ENCODE data around the gene NEO1.
A peak's percentile ranks its signal among the peaks of the same experiment; 100 is the strongest.
"Not testable (repeated sequence)": the region's sequence is repeated elsewhere in the genome, so short reads cannot be mapped to it uniquely, and the experiment has no call there.

NEO1 gene

GRCh38 chr15:73268457-73268856 lies 216.2 kb downstream of the NEO1 start:
- no peak for DNase-seq (ENCODE audit: low read depth)

DNA sequence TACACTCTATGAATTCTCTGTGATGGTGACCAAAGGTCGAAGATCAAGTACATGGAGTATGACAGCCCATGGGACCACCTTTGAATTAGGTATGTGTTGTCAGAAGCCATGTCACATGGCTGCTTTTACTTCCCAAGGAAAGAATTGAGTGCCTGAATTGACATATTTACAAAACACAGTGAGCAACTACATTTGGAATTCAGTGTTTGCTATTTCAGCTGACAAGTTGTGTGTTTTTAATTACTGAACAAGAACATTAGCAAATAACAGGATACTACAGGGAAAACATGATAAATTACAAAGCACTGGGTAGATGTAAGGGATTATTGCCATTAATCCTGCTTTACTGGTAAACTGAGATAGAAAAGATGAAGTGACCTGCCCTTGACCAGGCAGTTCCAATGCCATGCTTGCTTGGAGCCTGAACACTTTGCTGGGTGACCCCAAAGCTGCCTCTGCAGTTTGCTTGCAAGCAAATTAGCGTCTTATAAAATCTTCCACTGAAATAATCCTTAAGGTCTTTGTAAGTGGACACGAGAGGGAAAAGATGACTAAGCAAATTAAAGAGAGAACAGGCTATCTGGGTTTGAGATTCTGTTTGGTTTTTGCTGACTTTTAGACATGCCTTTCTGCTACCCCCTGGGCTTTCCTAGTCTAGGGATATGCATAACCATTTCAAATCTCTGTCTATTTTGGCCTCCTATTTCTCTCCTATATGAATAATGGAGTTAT lies 218.3 kb downstream of the NEO1 start:
- no peak for DNase-seq (ENCODE audit: low read depth)

GRCh38 chr15:73273181-73274002 lies 221.1 kb downstream of the NEO1 start:
- DNase-seq (ENCODE audit: low read depth) = peak; percentile 53

- DNase-seq (ENCODE audit: low read depth) = no peak
Observed at GRCh38 chr15:73275862-73276261, 223.6 kb downstream of the NEO1 start.

DNA sequence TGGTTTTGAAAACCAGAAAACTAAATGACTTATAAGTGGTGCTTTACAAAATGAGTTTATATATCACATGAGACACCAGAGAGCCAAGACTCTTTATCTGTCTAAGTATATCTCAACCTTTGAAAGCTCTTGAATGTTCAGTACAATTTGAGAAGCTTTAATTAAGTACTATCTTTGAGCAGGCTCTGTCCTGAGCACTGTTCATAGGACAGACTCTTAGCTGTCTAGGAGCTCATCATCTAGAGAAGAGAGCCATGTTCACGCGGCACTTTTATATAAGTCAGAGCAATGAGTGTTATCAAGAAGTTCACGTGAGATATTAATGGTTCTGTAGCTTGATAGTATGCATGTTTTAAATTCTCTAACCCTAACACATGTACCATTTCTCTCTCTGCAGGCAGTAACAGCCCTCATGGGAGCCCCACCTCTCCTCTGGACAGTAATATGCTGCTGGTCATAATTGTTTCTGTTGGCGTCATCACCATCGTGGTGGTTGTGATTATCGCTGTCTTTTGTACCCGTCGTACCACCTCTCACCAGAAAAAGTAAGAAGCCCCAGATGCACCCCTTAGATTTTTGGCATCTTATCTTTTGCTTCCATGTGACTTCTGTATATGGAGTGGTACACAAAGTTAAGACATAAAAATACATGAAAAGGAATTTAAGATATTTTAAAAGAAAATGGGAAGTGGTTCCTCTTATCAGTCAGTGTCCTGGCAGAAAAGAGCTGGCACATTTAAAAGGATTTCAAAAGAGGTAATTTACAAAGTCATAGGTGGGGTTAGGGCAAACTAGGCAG lies 230.5 kb downstream of the NEO1 start:
- no peak for DNase-seq (ENCODE audit: low read depth)

DNA sequence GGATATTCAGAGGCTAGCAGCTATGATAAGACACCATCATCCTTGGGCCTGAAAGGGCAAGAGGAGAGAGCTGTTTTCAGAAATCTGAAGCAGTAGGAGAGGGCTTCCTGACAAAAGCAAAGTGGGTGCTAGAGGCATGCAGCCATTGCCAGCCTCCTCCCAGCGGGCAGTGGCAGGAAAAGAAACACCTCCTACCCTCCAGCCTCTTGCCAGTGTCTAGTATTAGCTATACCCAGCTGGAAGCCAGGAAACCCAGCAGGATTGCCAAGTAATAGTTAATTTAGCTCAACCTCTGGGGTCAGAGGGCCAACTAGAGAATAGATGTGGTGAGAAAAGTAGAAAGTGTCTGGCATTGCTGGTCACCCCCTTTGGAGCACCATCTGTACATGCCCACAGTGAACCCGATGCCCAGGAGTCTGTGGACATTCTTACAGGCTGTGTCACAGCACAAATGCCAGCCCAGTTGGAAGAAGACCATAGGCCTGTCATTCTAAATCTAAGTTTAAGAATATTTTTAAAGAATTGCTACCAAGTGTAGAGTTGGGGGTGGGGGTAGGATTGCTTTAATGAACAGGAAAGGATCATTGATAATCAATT lies 231.2 kb downstream of the NEO1 start:
- no peak for DNase-seq (ENCODE audit: low read depth)

DNA sequence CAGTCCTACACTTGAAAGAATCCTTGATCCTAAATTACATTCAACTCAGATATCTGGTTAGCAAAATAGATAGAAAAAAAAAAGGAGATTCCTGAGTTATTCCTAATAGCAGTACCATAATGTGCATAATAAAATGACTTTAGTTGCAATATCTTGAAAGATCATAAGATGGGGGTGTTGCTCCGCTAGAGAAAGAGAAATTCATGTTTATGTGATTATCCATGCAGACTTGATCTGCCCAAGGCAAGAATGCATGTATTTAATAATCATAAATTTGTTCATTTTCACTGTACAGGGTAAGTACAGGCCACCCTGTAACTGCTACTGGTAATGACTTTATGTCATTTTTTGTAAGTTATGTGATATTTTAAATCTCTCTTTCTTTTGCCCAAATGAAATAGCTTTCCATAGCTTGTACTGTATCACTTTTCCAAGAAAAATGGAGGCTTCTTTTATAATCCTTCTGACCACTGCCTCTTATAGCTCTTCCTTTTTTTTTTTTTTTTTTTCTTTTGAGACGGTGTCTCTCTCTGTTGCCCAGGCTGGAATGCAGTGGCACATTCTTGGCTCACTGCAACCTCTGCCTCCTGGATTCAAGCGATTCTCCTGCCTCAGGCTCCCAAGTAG lies 231.9 kb downstream of the NEO1 start:
- peak; percentile 13 for DNase-seq (ENCODE audit: low read depth)

GRCh38 chr15:73286311-73286710 lies 234.0 kb downstream of the NEO1 start:
- DNase-seq (ENCODE audit: low read depth) = no peak

- no peak for DNase-seq (ENCODE audit: low read depth)
Observed at GRCh38 chr15:73287019-73287418, 234.8 kb downstream of the NEO1 start.

DNA sequence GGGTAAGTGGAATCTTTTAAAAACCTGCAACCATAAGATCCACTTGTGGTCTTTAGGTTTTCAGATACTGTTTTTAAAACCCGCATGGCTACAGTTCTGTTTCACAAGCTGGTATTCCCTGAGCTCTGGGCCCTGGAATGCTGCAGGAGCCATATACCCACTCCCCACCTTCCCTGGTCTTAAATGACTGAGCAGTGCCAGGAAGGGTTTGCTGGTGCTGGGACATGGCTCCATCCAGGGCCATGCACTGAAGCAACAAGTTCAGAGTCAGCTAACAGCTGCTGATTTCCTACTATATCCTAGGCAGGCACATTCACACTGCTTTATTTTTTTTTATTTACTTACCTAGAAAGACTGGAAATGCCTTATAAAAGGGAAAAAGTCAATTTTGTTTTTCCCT lies 239.2 kb downstream of the NEO1 start:
- DNase-seq (ENCODE audit: low read depth) = no peak

GRCh38 chr15:73293773-73294172 lies 241.5 kb downstream of the NEO1 start:
- DNase-seq (ENCODE audit: low read depth) = no peak

DNA sequence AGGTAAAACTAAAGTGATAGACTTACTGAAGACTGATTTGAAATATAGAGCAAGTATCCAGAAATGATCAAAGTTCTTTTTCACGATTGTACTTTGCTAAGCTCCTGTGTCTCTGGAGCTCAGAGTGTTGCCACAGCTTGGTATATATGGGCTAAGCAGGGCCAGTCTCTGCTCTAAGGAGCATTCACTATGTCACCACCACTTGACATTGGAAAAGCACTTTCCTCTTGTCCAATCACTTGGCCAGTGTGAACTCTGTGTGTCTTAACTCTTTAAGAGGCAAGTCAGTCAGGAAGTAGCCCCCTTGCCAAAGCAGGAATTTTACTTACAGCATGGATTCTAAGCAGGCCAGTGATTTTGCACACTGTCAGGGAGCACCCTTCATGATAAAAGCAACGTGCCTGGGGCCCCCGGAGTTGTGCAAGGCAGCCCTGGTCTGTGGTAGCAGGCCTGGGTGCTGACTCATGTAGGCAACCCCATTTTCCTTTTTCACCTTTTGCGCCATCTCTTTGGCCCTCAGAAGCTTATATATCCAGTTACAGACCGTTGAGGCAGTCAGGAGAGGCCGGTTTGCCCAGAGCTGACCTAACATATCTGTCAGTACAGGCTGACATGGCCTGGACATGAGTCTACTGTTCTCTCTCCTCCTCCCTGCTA lies 243.5 kb downstream of the NEO1 start:
- no peak for DNase-seq (ENCODE audit: low read depth)

DNA sequence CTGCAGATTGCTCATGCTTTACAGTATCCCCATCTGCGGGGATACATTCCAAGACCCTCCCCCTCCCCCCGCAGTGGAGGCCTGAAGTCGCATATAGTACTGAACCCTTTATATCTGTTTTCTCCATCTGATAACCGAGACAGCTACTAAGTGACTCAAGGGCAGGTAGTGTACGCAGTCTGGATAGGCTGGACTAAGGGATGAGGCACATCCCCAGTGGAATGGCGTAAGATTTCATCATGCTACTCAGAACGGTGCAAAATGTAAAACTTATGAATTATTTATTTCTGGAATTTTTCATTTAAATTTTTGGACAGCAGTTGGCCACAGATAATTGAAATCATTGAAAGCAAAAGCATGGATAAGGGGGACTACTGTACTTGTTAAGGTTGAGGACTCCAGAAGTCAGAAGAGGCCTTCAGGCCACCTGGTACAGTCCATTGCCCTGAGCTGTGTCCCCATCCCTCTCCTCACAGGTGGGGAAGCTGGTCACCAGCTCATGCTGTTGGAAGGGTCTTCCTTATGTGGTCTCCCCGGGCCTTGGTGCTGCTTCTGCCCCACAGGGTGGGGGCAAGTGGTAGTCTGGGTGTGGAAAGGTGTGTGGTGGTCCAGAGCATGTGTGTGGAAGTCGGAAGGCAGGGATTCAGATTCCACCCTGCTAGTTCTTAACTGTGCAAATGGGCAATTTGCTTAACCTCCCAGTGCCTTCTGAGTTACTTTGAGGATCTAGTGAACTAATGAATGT lies 244.5 kb downstream of the NEO1 start:
- no peak for DNase-seq (ENCODE audit: low read depth)

- DNase-seq (ENCODE audit: low read depth) = no peak
Observed at GRCh38 chr15:73298522-73299245, 246.4 kb downstream of the NEO1 start.

DNA sequence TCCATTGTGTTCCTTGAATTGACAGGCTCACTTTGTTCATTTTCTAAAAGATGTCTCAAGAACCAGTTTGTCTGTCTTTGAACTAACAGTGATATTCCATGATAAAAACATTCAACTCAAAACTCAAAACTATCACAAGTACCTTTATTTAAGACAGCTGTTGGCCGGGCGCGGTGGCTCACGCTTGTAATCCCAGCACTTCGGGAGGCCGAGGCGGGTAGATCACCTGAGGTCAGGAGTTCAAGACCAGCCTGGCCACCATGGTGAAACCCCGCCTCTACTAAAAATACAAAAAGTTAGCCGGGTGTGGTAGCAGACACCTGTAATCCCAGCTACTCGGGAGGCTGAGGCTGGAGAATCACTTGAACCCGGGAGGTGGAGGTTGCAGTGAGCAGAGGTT lies 248.0 kb downstream of the NEO1 start:
- not testable (repeated sequence) for DNase-seq (ENCODE audit: low read depth)

GRCh38 chr15:73303636-73304035 lies 251.4 kb downstream of the NEO1 start:
- DNase-seq (ENCODE audit: low read depth) = no peak

- peak; percentile 47 for DNase-seq (ENCODE audit: low read depth)
Observed at GRCh38 chr15:73305331-73306211, 253.3 kb downstream of the NEO1 start.

DNA sequence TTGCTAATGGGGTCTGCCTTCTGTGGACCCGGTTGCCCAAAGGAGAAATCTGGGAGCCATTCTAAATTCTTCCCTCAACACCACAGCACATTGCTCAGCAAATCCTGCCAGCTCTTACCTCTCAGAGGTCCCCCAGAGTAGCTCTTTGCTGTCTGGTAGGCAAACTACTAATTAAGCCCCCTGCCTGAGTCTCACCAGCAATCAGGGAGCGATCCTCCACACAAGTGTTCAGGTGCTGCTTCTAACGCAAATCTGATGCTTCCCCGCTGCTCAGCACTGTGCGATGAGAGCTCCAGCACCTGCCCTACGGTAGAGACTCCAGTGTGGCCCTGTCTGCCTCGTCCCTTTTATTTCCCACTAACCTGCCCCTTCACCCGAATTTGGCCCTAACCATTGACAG lies 256.0 kb downstream of the NEO1 start:
- DNase-seq (ENCODE audit: low read depth) = no peak

DNA sequence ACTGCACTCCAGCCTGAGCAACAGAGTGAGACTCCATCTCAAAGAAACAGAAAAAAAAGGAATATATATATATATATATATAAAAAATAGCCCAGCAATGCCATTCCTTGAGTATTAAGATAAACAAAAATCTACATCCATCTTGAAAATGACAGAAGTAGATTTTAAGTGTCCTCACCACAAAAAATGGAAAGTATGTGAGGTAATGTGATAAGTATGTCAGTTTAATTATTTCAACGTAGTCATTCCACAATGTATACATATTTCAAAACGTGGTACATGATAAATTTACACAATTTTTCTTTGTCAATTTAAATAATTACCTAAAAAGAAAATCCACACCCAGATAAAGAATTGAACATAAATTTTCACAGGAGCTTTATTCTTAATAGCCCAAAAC lies 261.6 kb downstream of the NEO1 start:
- DNase-seq (ENCODE audit: low read depth) = no peak

All from fibroblast of the conjunctiva (primary cell).